CD14-positive monocyte (primary cell): ENCODE results near the gene PIK3AP1. TPM values are rescaled to one million over a fixed set of nuclear protein-coding genes. Genes with fewer than 3 reads are reported as not detected.
A peak's percentile ranks its signal among the peaks of the same experiment; 100 is the strongest.

Source experiments
- DNase-seq, 3 donors: peaks; one replicate each; pipeline ENCODE4 v3.0.0-alpha.2; 2011 to 2022
- H2AFZ ChIP-seq: 2 replicates; pipeline ENCODE4 v1.6.0; 2012; ENCODE audit warnings: mild to moderate bottlenecking, low read depth, low read length, inconsistent platforms; ENCODE audit not compliant: insufficient read depth, poor library complexity, severe bottlenecking
- H3K27ac ChIP-seq, 2 donors: 1 replicate in 1 of 2; 2 replicates in 1 of 2; pipeline ENCODE4 v1.5.1; 2012 to 2013; ENCODE audit warnings: low read length in 2 of 2, control low read depth in 1 of 2, inconsistent platforms in 1 of 2, low read depth in 1 of 2, mild to moderate bottlenecking in 1 of 2
- H3K27me3 ChIP-seq, 2 donors: one replicate each; pipeline versions ENCODE4 v1.6.0 to v1.6.1; 2011 to 2013; ENCODE audit warnings: low read length in 2 of 2; ENCODE audit not compliant: control insufficient read depth in 2 of 2, insufficient read depth in 2 of 2
- H3K36me3 ChIP-seq, 2 donors: replicated peaks in 1 of 2; 1 replicate in 1 of 2; 2 replicates in 1 of 2; pipeline versions ENCODE4 v1.5.1 to v1.6.1; 2012 to 2013; ENCODE audit warnings: low read length in 2 of 2, control low read depth in 1 of 2, inconsistent platforms in 1 of 2, mild to moderate bottlenecking in 1 of 2; ENCODE audit not compliant: insufficient read depth in 2 of 2, control insufficient read depth in 1 of 2
- H3K4me1 ChIP-seq, 2 donors: 1 replicate in 1 of 2; 2 replicates in 1 of 2; pipeline versions ENCODE4 v1.5.1 to v1.6.1; 2012 to 2013; ENCODE audit warnings: low read length in 2 of 2, control low read depth in 1 of 2, inconsistent platforms in 1 of 2, mild to moderate bottlenecking in 1 of 2, moderate library complexity in 1 of 2; ENCODE audit not compliant: insufficient read depth in 2 of 2, control insufficient read depth in 1 of 2
- H3K4me2 ChIP-seq: replicated peaks from 2 replicates; pipeline ENCODE3; 2012; ENCODE audit warnings: low read length, moderate library complexity, mild to moderate bottlenecking; ENCODE audit not compliant: poor library complexity, severe bottlenecking; ENCODE audit errors: extremely low read depth
- H3K4me3 ChIP-seq, 3 experiments: fragments of 200-600 bp in 1 of 3; sonication (generic) in 1 of 3; replicated peaks in 1 of 3; 1 replicate in 2 of 3; 2 replicates in 1 of 3; pipeline ENCODE4 v1.5.1; 2011 to 2013; ENCODE audit warnings: low read length in 3 of 3, mild to moderate bottlenecking in 3 of 3, control low read depth in 2 of 3, low read depth in 2 of 3, inconsistent platforms in 1 of 3, moderate library complexity in 1 of 3
- H3K79me2 ChIP-seq: 2 replicates; pipeline ENCODE4 v1.6.0; 2012; ENCODE audit warnings: mild to moderate bottlenecking, control low read depth, inconsistent platforms, low read length, moderate library complexity; ENCODE audit not compliant: insufficient read depth
- H3K9ac ChIP-seq: 2 replicates; pipeline ENCODE4 v1.6.0; 2017; ENCODE audit warnings: low read length, mild to moderate bottlenecking; ENCODE audit not compliant: insufficient read depth, poor library complexity, severe bottlenecking
- H3K9me3 ChIP-seq, 2 donors: replicated peaks in 1 of 2; 1 replicate in 1 of 2; 2 replicates in 1 of 2; pipeline versions ENCODE4 v1.5.1 to v1.6.1; 2012 to 2013; ENCODE audit warnings: low read length in 2 of 2, control low read depth in 1 of 2; ENCODE audit not compliant: control insufficient read depth in 1 of 2, insufficient read depth in 1 of 2
- H4K20me1 ChIP-seq: 2 replicates; pipeline ENCODE4 v1.6.0; 2012; ENCODE audit warnings: mild to moderate bottlenecking, low read length, control low read depth, moderate library complexity; ENCODE audit not compliant: insufficient read depth
- H3K27ac Mint-ChIP-seq, 7 donors: one replicate each; pipeline ENCODE4 v1.8.0; 2020; ENCODE audit warnings: mild to moderate bottlenecking in 7 of 7, mixed read lengths in 7 of 7, moderate library complexity in 6 of 7, inconsistent platforms in 2 of 7
- H3K27me3 Mint-ChIP-seq, 3 donors: one replicate each; pipeline ENCODE4 v1.8.0; 2021 to 2022; ENCODE audit warnings: low read depth in 3 of 3, mild to moderate bottlenecking in 3 of 3, mixed read lengths in 3 of 3, moderate library complexity in 3 of 3, inconsistent platforms in 1 of 3
- H3K36me3 Mint-ChIP-seq, 2 donors: one replicate each; pipeline ENCODE4 v1.8.0; 2020; ENCODE audit warnings: mixed read lengths in 2 of 2, inconsistent platforms in 1 of 2, mild to moderate bottlenecking in 1 of 2
- H3K4me1 Mint-ChIP-seq: one replicate; pipeline ENCODE4 v1.8.0; 2020; ENCODE audit warnings: mild to moderate bottlenecking, mixed read lengths
- H3K4me3 Mint-ChIP-seq, 2 donors: one replicate each; pipeline ENCODE4 v1.8.0; 2020; ENCODE audit warnings: mild to moderate bottlenecking in 2 of 2, mixed read lengths in 2 of 2, moderate library complexity in 1 of 2
- H3K9me3 Mint-ChIP-seq, 7 donors: one replicate each; pipeline ENCODE4 v1.8.0; 2020 to 2022; ENCODE audit warnings: mixed read lengths in 7 of 7, mild to moderate bottlenecking in 6 of 7, moderate library complexity in 6 of 7, inconsistent platforms in 2 of 7
- CTCF ChIP-seq: fragments of 200-600 bp; IDR thresholded peaks from one replicate; pipeline ENCODE4 v1.8.0; 2022; ENCODE audit warnings: antibody characterized with exemption, mild to moderate bottlenecking
- WGBS: methylation state at CpG from one replicate; pipeline ENCODE4 v1.1.5; 2013; ENCODE audit warnings: missing lambda C conversion rate; ENCODE audit not compliant: insufficient coverage; 5-methylcytosine and 5-hydroxymethylcytosine counted together
- intact Hi-C, 2 donors: fragments of 100-400 bp; cut with micrococcal nuclease; formaldehyde crosslinking; loops; one replicate each; pipeline versions ENCODE4 v1.15.0 to v1.15.1; 2023
- polyA plus RNA-seq, 3 donors: library from polyadenylated mRNA; depleted of rRNA in 1 of 3; unstranded in 2 of 3; stranded (reverse) in 1 of 3; fragments of 300-500 nt in 2 of 3; fragments of >200 nt in 1 of 3; fragmentation: Illumina TruSeq in 2 of 3; gene quantifications; 1 replicate in 2 of 3; 2 replicates in 1 of 3; pipeline ENCODE4 v1.2.3, GENCODE V29; 2012 to 2021

The PIK3AP1 gene
- polyA plus RNA-seq, 3 donors, result 95.5 to 157 (median 112) TPM

GRCh38 chr10:96718304-96718990 lies 1.9 kb downstream of the PIK3AP1 start:
- H3K27me3 ChIP-seq, result no peaks in the 10 kb centered on the region
- peak overlapping the region; percentile 67 to 99 (median 86) for H3K4me3 ChIP-seq
- peaks cover 75% of the 10 kb centered on the region for H3K79me2 ChIP-seq
- DNase-seq, result no peak
- peak overlapping the region; percentile 79 for H3K4me2 ChIP-seq
- H3K9me3 Mint-ChIP-seq, result peaks cover 0 to 2% (median 0%) of the 10 kb centered on the region in 7 donors
- peaks cover 21% of the 10 kb centered on the region for H4K20me1 ChIP-seq
- peak overlapping the region; percentile 89 for H3K9ac ChIP-seq
- peaks cover 27 to 32% of the 10 kb centered on the region in 2 donors for H3K36me3 Mint-ChIP-seq
- WGBS, result 68% methylated on average over 11 of the region's 12 CpGs
- peaks cover 0 to 3% (median 0%) of the 10 kb centered on the region in 3 donors for H3K27me3 Mint-ChIP-seq
- H3K36me3 ChIP-seq, result peaks cover 6% of the 10 kb centered on the region in 2 donors
- H3K4me3 Mint-ChIP-seq, result peak overlapping the region; percentile 99 to 100
- no peaks in the 10 kb centered on the region for H3K9me3 ChIP-seq
- TF ChIP-seq CTCF, result no peak
- intact Hi-C loops, result loop anchor here (5.0 to 10.0 kb wide), 4 partner anchors 71 to 134 kb away; partner anchors contain the start of genes LCOR (in 1 of the 2) and TM9SF3 (in 1 of the 2)
- H3K27ac ChIP-seq, result peak overlapping the region; percentile 53 to 90
- peaks cover 62 to 70% of the 10 kb centered on the region in 2 donors for H3K4me1 ChIP-seq
- H2AFZ ChIP-seq, result no peak overlapping the region
- peaks cover 62% of the 10 kb centered on the region for H3K4me1 Mint-ChIP-seq
- H3K27ac Mint-ChIP-seq, result peak overlapping the region; percentile 80 to 100 (median 95)

GRCh38 chr10:96716390-96716789 lies 3.9 kb downstream of the PIK3AP1 start:
- H3K4me2 ChIP-seq, result peak overlapping the region; percentile 79

More at GRCh38 chr10:96716390-96716789, 3.9 kb downstream of the PIK3AP1 start:
- peak overlapping the region; percentile 20 for H3K9ac ChIP-seq
- peak in 2 of 3 donors; percentile 78 to 95 for DNase-seq
- Mint-ChIP-seq H3K27me3 (peaks cover 0 to 3% (median 0%) of the 10 kb centered on the region in 3 donors), H3K4me1 (peaks cover 73% of the 10 kb centered on the region), H3K4me3 (peak overlapping the region; percentile 70 to 100), H3K9me3 (peaks cover 0 to 2% (median 0%) of the 10 kb centered on the region in 7 donors), H3K27ac (peak overlapping the region; percentile 91 to 100 (median 96)), H3K36me3 (peaks cover 39 to 49% of the 10 kb centered on the region in 2 donors)
- intact Hi-C loops, result loop anchor here (5.0 to 10.0 kb wide), 4 partner anchors 69 to 132 kb away; partner anchors contain the start of genes LCOR (in 1 of the 2) and TM9SF3 (in 1 of the 2)
- H2AFZ ChIP-seq, result no peak overlapping the region
- H3K9me3 ChIP-seq, result no peaks in the 10 kb centered on the region
- H3K27ac ChIP-seq, result peak overlapping the region; percentile 84 to 90
- WGBS, result no CpG with 5 or more reads among the region's 1 CpG
- H3K36me3 ChIP-seq, result peaks cover 13 to 17% of the 10 kb centered on the region in 2 donors
- H3K4me3 ChIP-seq, result peak overlapping the region; percentile 13 to 86 (median 17)
- H4K20me1 ChIP-seq, result peaks cover 33% of the 10 kb centered on the region
- H3K79me2 ChIP-seq, result peaks cover 94% of the 10 kb centered on the region
- TF ChIP-seq CTCF, result no peak
- no peaks in the 10 kb centered on the region for H3K27me3 ChIP-seq
- peaks cover 79 to 90% of the 10 kb centered on the region in 2 donors for H3K4me1 ChIP-seq
